ENCODE results near the gene IQSEC1. TPM values are rescaled to one million over a fixed set of nuclear protein-coding genes. Genes with fewer than 3 reads are reported as not detected.

IQSEC1 gene
- total and polyA plus RNA-seq, 2 donors (not counting 1 experiment from before 2014, with no cell fraction given): 96.7 to 222 TPM

DNA sequence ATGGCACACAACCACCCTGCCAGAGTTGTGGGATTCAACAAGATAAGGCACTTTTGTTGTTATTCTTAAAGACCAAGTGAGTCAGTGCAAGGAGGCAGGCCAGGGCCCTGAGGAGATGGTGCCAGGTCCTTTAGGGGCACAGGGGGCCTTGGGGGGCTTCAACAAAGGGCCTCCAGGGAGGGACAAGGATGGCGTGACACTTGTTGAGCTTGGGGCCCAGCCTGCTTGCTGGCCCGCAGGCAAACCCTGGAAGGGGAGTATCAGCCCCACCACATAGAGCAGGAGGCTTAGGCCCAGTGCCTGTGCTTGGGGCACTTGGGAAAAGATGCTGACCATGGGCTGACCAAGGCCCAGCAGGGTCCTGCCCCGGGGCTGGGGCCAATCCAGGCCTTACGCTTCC, 5.5 kb downstream of the IQSEC1 start:
- no peaks in the 10 kb centered on the region for H3K27me3 ChIP-seq (replicated peaks in 1 of 4; ENCODE audit: control extremely low read depth in 1 of 4, control insufficient read depth in 3 of 4, insufficient read depth in 4 of 4, low read length in 3 of 4)
- no peak overlapping the region for H3K4me3 Mint-ChIP-seq
- H3K4me3 ChIP-seq (ENCODE audit: control extremely low read depth in 1 of 5, extremely low read depth in 1 of 5, insufficient read depth in 1 of 5, low read depth in 2 of 5, low read length in 4 of 5): no peak overlapping the region
- H3K27ac ChIP-seq (ENCODE audit: low read length in 2 of 2): peak overlapping the region; percentile 23 to 79
- H4K20me1 ChIP-seq (ENCODE audit: control insufficient read depth, insufficient read depth, low read length, poor library complexity, severe bottlenecking): peaks cover 2% of the 10 kb centered on the region
- no peak for TF ChIP-seq EZH2 (IDR thresholded peaks at IDR 0.05; ENCODE audit: borderline replicate concordance, insufficient read depth, low read depth, low read length, poor library complexity, severe bottlenecking)
- peaks cover 97% of the 10 kb centered on the region for H3K79me2 ChIP-seq (ENCODE audit: control insufficient read depth, insufficient read depth, low read length)
- no peak overlapping the region for H3K9ac ChIP-seq (ENCODE audit: low read length)
- CTCF ChIA-PET: no interaction called here
- ATAC-seq (ENCODE audit: low read depth): no peak
- no peak for DNase-seq
- peaks cover 84% of the 10 kb centered on the region for H3K4me1 Mint-ChIP-seq
- POLR2A ChIA-PET: interaction anchor here (0.6 kb wide), 1 partner anchor 100 kb away, joined by 4 read pairs; no protein-coding TSS in a partner anchor
- H3K9me3 ChIP-seq (ENCODE audit: control extremely low read depth in 1 of 3, control insufficient read depth in 2 of 3, insufficient read depth in 1 of 3, low read length in 2 of 3): peaks cover 0 to 4% (median 0%) of the 10 kb centered on the region in 3 donors
- intact Hi-C loops (cut with micrococcal nuclease): no loop called here
- WGBS (ENCODE audit: insufficient coverage): 94% methylated on average over 4 of the region's 4 CpGs
- H3K27ac Mint-ChIP-seq: peak overlapping the region; percentile 93
- H3K4me1 ChIP-seq (ENCODE audit: control insufficient read depth in 2 of 2, insufficient read depth in 2 of 2, low read length in 2 of 2): peaks cover 61 to 80% of the 10 kb centered on the region in 2 donors
- H3K9me3 Mint-ChIP-seq (ENCODE audit: insufficient read depth): no peaks in the 10 kb centered on the region
- no peak overlapping the region for H2AFZ ChIP-seq (ENCODE audit: insufficient read depth, low read depth, low read length, poor library complexity, severe bottlenecking)
- peaks cover 0 to 5% of the 10 kb centered on the region in 2 experiments for H3K36me3 ChIP-seq (replicated peaks in 1 of 2; ENCODE audit: control extremely low read depth in 1 of 2, control insufficient read depth in 1 of 2, extremely low read depth in 1 of 2, insufficient read depth in 2 of 2, low read length in 1 of 2)
- no peak overlapping the region for H3K4me2 ChIP-seq (replicated peaks; ENCODE audit: low read depth, low read length, poor library complexity, severe bottlenecking)
- H3K27me3 Mint-ChIP-seq: no peaks in the 10 kb centered on the region

DNA sequence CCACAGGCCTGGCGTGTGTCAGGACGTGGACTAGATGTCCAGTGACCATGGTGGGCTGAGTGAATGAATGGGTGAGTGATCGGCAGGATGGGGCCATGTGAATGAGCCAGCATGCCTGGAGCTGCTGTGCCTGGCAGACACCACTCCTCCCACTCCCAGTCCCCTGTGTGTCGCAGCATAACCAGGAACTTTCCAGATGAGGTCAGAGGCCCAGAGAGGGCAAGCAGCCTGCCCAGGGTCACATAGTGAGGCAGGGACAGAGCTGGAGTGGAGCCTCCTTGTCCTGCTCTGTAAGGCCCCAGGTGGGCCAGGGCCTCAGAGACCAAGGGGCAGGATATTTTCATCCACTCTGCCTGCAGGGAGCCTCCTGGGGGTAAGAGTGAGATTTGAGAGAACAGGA, 6.4 kb downstream of the IQSEC1 start:
- no peaks in the 10 kb centered on the region for H3K27me3 Mint-ChIP-seq
- ATAC-seq (ENCODE audit: low read depth): no peak

More for the DNA sequence above, 6.4 kb downstream of the IQSEC1 start:
- H3K27ac ChIP-seq (ENCODE audit: low read length in 2 of 2): peak overlapping the region; percentile 65 to 79
- H3K36me3 ChIP-seq (replicated peaks in 1 of 2; ENCODE audit: control extremely low read depth in 1 of 2, control insufficient read depth in 1 of 2, extremely low read depth in 1 of 2, insufficient read depth in 2 of 2, low read length in 1 of 2): peaks cover 0 to 12% of the 10 kb centered on the region in 2 experiments
- H3K9me3 ChIP-seq (ENCODE audit: control extremely low read depth in 1 of 3, control insufficient read depth in 2 of 3, insufficient read depth in 1 of 3, low read length in 2 of 3): peaks cover 0 to 4% (median 0%) of the 10 kb centered on the region in 3 donors
- peaks cover 51 to 71% of the 10 kb centered on the region in 2 donors for H3K4me1 ChIP-seq (ENCODE audit: control insufficient read depth in 2 of 2, insufficient read depth in 2 of 2, low read length in 2 of 2)
- Mint-ChIP-seq H3K4me3 (peak overlapping the region; percentile 12), H3K9me3 (ENCODE audit: insufficient read depth) (no peaks in the 10 kb centered on the region), H3K4me1 (peaks cover 75% of the 10 kb centered on the region), H3K27ac (peak overlapping the region; percentile 93)
- DNase-seq: no peak
- H3K27me3 ChIP-seq (replicated peaks in 1 of 4; ENCODE audit: control extremely low read depth in 1 of 4, control insufficient read depth in 3 of 4, insufficient read depth in 4 of 4, low read length in 3 of 4): no peaks in the 10 kb centered on the region
- peaks cover 97% of the 10 kb centered on the region for H3K79me2 ChIP-seq (ENCODE audit: control insufficient read depth, insufficient read depth, low read length)
- H3K9ac ChIP-seq (ENCODE audit: low read length): no peak overlapping the region
- ChIA-PET CTCF (interaction anchor here (0.6 to 1.4 kb wide), 4 partner anchors 19 to 72 kb away, joined by 3 to 6 read pairs (median 3); no protein-coding TSS in a partner anchor), POLR2A (no interaction called here)
- TF ChIP-seq, protein P1, sequence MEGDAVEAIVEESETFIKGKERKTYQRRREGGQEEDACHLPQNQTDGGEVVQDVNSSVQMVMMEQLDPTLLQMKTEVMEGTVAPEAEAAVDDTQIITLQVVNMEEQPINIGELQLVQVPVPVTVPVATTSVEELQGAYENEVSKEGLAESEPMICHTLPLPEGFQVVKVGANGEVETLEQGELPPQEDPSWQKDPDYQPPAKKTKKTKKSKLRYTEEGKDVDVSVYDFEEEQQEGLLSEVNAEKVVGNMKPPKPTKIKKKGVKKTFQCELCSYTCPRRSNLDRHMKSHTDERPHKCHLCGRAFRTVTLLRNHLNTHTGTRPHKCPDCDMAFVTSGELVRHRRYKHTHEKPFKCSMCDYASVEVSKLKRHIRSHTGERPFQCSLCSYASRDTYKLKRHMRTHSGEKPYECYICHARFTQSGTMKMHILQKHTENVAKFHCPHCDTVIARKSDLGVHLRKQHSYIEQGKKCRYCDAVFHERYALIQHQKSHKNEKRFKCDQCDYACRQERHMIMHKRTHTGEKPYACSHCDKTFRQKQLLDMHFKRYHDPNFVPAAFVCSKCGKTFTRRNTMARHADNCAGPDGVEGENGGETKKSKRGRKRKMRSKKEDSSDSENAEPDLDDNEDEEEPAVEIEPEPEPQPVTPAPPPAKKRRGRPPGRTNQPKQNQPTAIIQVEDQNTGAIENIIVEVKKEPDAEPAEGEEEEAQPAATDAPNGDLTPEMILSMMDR (IDR thresholded peaks at IDR 0.05): no peak
- TF ChIP-seq EZH2 (IDR thresholded peaks at IDR 0.05; ENCODE audit: borderline replicate concordance, insufficient read depth, low read depth, low read length, poor library complexity, severe bottlenecking): no peak
- H3K4me3 ChIP-seq (ENCODE audit: control extremely low read depth in 1 of 5, extremely low read depth in 1 of 5, insufficient read depth in 1 of 5, low read depth in 2 of 5, low read length in 4 of 5): no peak overlapping the region
- WGBS (ENCODE audit: insufficient coverage): 96% methylated on average over 3 of the region's 4 CpGs
- intact Hi-C loops (cut with micrococcal nuclease): no loop called here
- peak overlapping the region; percentile 60 for H3K4me2 ChIP-seq (replicated peaks; ENCODE audit: low read depth, low read length, poor library complexity, severe bottlenecking)
- peaks cover 11% of the 10 kb centered on the region for H4K20me1 ChIP-seq (ENCODE audit: control insufficient read depth, insufficient read depth, low read length, poor library complexity, severe bottlenecking)
- H2AFZ ChIP-seq (ENCODE audit: insufficient read depth, low read depth, low read length, poor library complexity, severe bottlenecking): no peak overlapping the region
